ENCODE results near the gene PRICKLE2. TPM values are rescaled to one million over a fixed set of nuclear protein-coding genes. Genes with fewer than 3 reads are reported as not detected.
"Not testable (repeated sequence)": the region's sequence is repeated elsewhere in the genome, so short reads cannot be mapped to it uniquely, and the experiment has no call there.

The PRICKLE2 gene
- total RNA-seq, 1 donor from 2014 or later: 43.2 TPM

GRCh38 chr3:64094713-64095079 is 130.6 kb downstream of the PRICKLE2 start:
- H3K27me3 Mint-ChIP-seq (ENCODE audit: low read depth): peaks cover 66% of the 10 kb centered on the region
- peaks cover 6% of the 10 kb centered on the region for H3K4me1 Mint-ChIP-seq
- H3K27ac Mint-ChIP-seq: no peak overlapping the region
- no peak for DNase-seq (ENCODE audit: low spot score in 2 of 2, unreplicated experiment in 2 of 2)
- H3K4me3 Mint-ChIP-seq: no peak overlapping the region
- no peak for TF ChIP-seq CTCF (IDR thresholded peaks at IDR 0.05; ENCODE audit: unreplicated experiment)
- no peaks in the 10 kb centered on the region for H3K9me3 Mint-ChIP-seq
- peaks cover 34% of the 10 kb centered on the region for H3K36me3 Mint-ChIP-seq

- peaks cover 65% of the 10 kb centered on the region for H3K27me3 Mint-ChIP-seq (ENCODE audit: low read depth)
- DNase-seq (ENCODE audit: low spot score in 2 of 2, unreplicated experiment in 2 of 2): no peak
- no peak for TF ChIP-seq CTCF (IDR thresholded peaks at IDR 0.05; ENCODE audit: unreplicated experiment)
- H3K4me1 Mint-ChIP-seq: peaks cover 8% of the 10 kb centered on the region
- no peak overlapping the region for H3K27ac Mint-ChIP-seq
- peaks cover 30% of the 10 kb centered on the region for H3K36me3 Mint-ChIP-seq
- H3K9me3 Mint-ChIP-seq: no peaks in the 10 kb centered on the region
- H3K4me3 Mint-ChIP-seq: no peak overlapping the region
Measured at GRCh38 chr3:64093825-64094712, 131.2 kb downstream of the PRICKLE2 start.

DNA sequence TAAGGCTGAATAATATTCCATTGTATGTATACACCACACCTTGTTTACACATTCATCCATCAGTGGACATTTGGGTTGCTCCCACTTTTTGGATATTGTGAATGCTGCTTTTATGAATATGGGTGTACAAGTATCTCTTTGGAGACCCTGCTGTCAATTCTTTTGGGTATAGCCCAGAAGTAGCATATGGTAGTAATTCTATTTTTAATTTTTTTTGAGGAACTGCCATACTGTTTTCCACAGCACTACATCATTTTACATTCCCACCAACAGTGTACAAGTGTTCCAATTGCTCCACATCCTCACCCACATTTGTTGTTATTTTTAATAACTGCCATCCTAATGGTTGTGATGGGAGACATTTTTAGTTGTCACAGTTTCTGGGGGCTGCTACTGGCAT is 132.1 kb downstream of the PRICKLE2 start:
- Mint-ChIP-seq H3K4me3 (no peak overlapping the region), H3K4me1 (peaks cover 17% of the 10 kb centered on the region), H3K27me3 (ENCODE audit: low read depth) (peaks cover 65% of the 10 kb centered on the region), H3K9me3 (no peaks in the 10 kb centered on the region), H3K27ac (no peak overlapping the region), H3K36me3 (peaks cover 24% of the 10 kb centered on the region)
- TF ChIP-seq CTCF (IDR thresholded peaks at IDR 0.05; ENCODE audit: unreplicated experiment): no peak
- no peak for DNase-seq (ENCODE audit: low spot score in 2 of 2, unreplicated experiment in 2 of 2)

GRCh38 chr3:64091501-64091900 is 133.8 kb downstream of the PRICKLE2 start:
- Mint-ChIP-seq H3K27ac (no peak overlapping the region), H3K27me3 (ENCODE audit: low read depth) (peaks cover 64% of the 10 kb centered on the region), H3K4me1 (peaks cover 17% of the 10 kb centered on the region), H3K4me3 (no peak overlapping the region), H3K36me3 (peaks cover 13% of the 10 kb centered on the region), H3K9me3 (no peaks in the 10 kb centered on the region)
- no peak for TF ChIP-seq CTCF (IDR thresholded peaks at IDR 0.05; ENCODE audit: unreplicated experiment)
- no peak for DNase-seq (ENCODE audit: low spot score in 2 of 2, unreplicated experiment in 2 of 2)

- Mint-ChIP-seq H3K4me1 (peaks cover 17% of the 10 kb centered on the region), H3K27me3 (ENCODE audit: low read depth) (peaks cover 64% of the 10 kb centered on the region)
- not testable (repeated sequence) for H3K4me3 Mint-ChIP-seq; H3K9me3 Mint-ChIP-seq; DNase-seq (ENCODE audit: low spot score in 2 of 2, unreplicated experiment in 2 of 2); H3K27ac Mint-ChIP-seq; H3K36me3 Mint-ChIP-seq
Measured at GRCh38 chr3:64089386-64089785, 135.9 kb downstream of the PRICKLE2 start.

DNA sequence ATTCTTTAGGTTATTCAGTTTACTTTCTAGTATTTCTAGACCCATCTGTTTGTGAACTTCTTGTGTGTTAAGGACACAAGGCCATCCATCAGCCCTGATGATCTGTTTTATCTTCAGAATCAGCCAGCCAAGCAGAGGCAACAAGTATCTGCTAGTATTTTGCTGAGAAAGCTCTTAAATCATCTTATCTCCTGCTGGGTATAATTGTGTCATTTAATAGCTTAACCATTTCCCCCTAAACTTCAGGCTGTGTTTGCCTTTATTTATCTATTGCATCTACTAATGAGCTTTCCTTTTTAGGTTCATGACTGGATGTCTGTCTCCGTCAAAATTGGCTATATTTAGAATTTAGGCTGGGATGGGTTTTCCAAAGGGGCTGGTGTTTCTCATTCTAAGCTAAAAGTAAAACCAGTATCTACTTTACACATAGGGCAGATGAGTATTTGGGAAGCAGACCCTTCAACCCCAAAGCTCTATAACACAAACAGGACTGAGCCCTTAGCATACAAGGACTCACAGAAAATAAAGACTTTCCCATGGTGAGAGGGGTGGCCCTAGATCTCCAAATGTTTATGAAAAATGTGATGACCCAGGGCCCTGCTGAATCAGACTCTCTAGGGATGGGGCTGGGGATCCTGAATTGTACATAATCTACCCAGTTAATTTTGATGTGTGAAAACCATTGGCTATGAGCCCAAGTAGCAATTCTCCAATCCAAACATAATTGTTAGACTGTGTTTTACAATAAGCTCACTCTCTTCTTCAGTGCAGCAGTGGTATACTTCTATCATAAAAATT is 136.7 kb downstream of the PRICKLE2 start:
- Mint-ChIP-seq H3K9me3 (peaks cover 10% of the 10 kb centered on the region), H3K27ac (no peak overlapping the region), H3K27me3 (ENCODE audit: low read depth) (peaks cover 64% of the 10 kb centered on the region), H3K4me3 (no peak overlapping the region), H3K4me1 (peaks cover 17% of the 10 kb centered on the region), H3K36me3 (no peaks in the 10 kb centered on the region)
- DNase-seq (ENCODE audit: low spot score in 2 of 2, unreplicated experiment in 2 of 2): no peak
- no peak for TF ChIP-seq CTCF (IDR thresholded peaks at IDR 0.05; ENCODE audit: unreplicated experiment)
